Esophagus muscularis mucosa (tissue), 4 donors: ENCODE measurements around the gene DLGAP4. TPM values are rescaled to one million over a fixed set of nuclear protein-coding genes. Genes with fewer than 3 reads are reported as not detected.

Experiments used
- DNase-seq: peaks from one replicate; pipeline ENCODE4 v3.0.0-alpha.2; 2017; ENCODE audit errors: extremely low spot score
- H3K27ac ChIP-seq, 4 donors: fragments of 200-600 bp; sonication (generic); replicated peaks in 1 of 4; 1 replicate in 3 of 4; 2 replicates in 1 of 4; pipeline ENCODE4 v1.5.1; 2016 to 2019; ENCODE audit warnings: mild to moderate bottlenecking in 1 of 4
- H3K27me3 ChIP-seq, 4 donors: fragments of 200-600 bp; sonication (generic); one replicate each; pipeline versions ENCODE4 v1.5.1 to v1.6.0; 2016 to 2019
- H3K36me3 ChIP-seq, 4 donors: fragments of 200-600 bp; sonication (generic); one replicate each; pipeline ENCODE4 v1.5.1; 2016 to 2019
- H3K4me1 ChIP-seq, 4 donors: fragments of 200-600 bp; sonication (generic); one replicate each; pipeline ENCODE4 v1.5.1; 2016 to 2019
- H3K4me3 ChIP-seq, 4 donors: fragments of 200-600 bp; sonication (generic); 1 replicate in 2 of 4; 2 replicates in 2 of 4; pipeline ENCODE4 v1.5.1; 2016 to 2019; ENCODE audit warnings: mild to moderate bottlenecking in 4 of 4, moderate library complexity in 1 of 4
- H3K9me3 ChIP-seq, 4 donors: fragments of 200-600 bp; sonication (generic); 1 replicate in 3 of 4; 2 replicates in 1 of 4; pipeline ENCODE4 v1.5.1; 2016 to 2019
- CTCF ChIP-seq, 3 experiments: fragments of 200-600 bp in 2 of 3; fragments of 450-650 bp in 1 of 3; sonication (generic) in 2 of 3; IDR thresholded peaks; one replicate each; pipeline ENCODE4 v1.5.1; 2017 to 2019; ENCODE audit warnings: antibody characterized with exemption in 3 of 3, mild to moderate bottlenecking in 2 of 3, moderate library complexity in 1 of 3
- EP300 ChIP-seq: sonication (generic); formaldehyde crosslinking; IDR thresholded peaks from one replicate; pipeline ENCODE4 v1.6.1; 2017; ENCODE audit warnings: antibody characterized with exemption
- POLR2A ChIP-seq: fragments of 450-650 bp; IDR thresholded peaks from one replicate; pipeline ENCODE4 v1.6.1; 2017; ENCODE audit warnings: antibody characterized with exemption, moderate library complexity, mild to moderate bottlenecking, low read depth
- POLR2AphosphoS5 ChIP-seq, 2 donors: sonication (generic); formaldehyde crosslinking; IDR thresholded peaks; one replicate each; pipeline ENCODE4 v1.6.1; 2017; ENCODE audit warnings: antibody characterized with exemption in 2 of 2
- WGBS: methylation state at CpG from one replicate; pipeline ENCODE4 v1.1.5; 2018; 5-methylcytosine and 5-hydroxymethylcytosine counted together
- intact Hi-C: fragments of 100-400 bp; cut with DNase I; formaldehyde crosslinking; loops from one replicate; pipeline ENCODE4 v1.15.1; 2023
- total RNA-seq, 4 donors: library from RNA; depleted of rRNA; stranded (reverse); fragments of >200 nt; gene quantifications; one replicate each; pipeline versions ENCODE4 v1.1.0 to v1.2.1, GENCODE V29; 2016

Gene DLGAP4
- total RNA-seq, 4 donors from 2014 or later = 43.6 to 90.0 (median 48.8) TPM

GRCh38 chr20:36499723-36500501 lies 193.8 kb downstream of the DLGAP4 start:
- no peaks in the 10 kb centered on the region for H3K9me3 ChIP-seq
- H3K27me3 ChIP-seq = no peaks in the 10 kb centered on the region
- WGBS = 85% methylated on average over 27 of the region's 31 CpGs
- intact Hi-C loops = no loop called here
- H3K4me1 ChIP-seq = peaks cover 26 to 51% (median 33%) of the 10 kb centered on the region in 4 donors
- no peak for TF ChIP-seq POLR2A
- no peak for TF ChIP-seq CTCF (IDR thresholded peaks at IDR 0.05)
- no peak for TF ChIP-seq POLR2AphosphoS5 (IDR thresholded peaks at IDR 0.05)
- no peak for TF ChIP-seq EP300
- peaks cover 41 to 91% (median 75%) of the 10 kb centered on the region in 4 donors for H3K36me3 ChIP-seq
- no peak overlapping the region for H3K4me3 ChIP-seq
- no peak for DNase-seq
- H3K27ac ChIP-seq = peak overlapping the region in 1 of 4 donors; percentile 37

GRCh38 chr20:36501367-36502006 lies 195.3 kb downstream of the DLGAP4 start:
- H3K36me3 ChIP-seq = peaks cover 48 to 99% (median 85%) of the 10 kb centered on the region in 4 donors
- WGBS = 76% methylated on average over 3 of the region's 3 CpGs
- H3K9me3 ChIP-seq = no peaks in the 10 kb centered on the region
- intact Hi-C loops = no loop called here
- H3K27me3 ChIP-seq = no peaks in the 10 kb centered on the region
- DNase-seq = no peak
- TF ChIP-seq EP300 (no peak), CTCF (IDR thresholded peaks at IDR 0.05) (no peak), POLR2A (no peak), POLR2AphosphoS5 (IDR thresholded peaks at IDR 0.05) (no peak)
- peak overlapping the region in 1 of 4 donors; percentile 49 for H3K27ac ChIP-seq
- no peak overlapping the region for H3K4me3 ChIP-seq
- H3K4me1 ChIP-seq = peaks cover 17 to 35% (median 23%) of the 10 kb centered on the region in 4 donors

GRCh38 chr20:36504295-36504694 lies 198.2 kb downstream of the DLGAP4 start:
- no peak overlapping the region for H3K4me3 ChIP-seq
- H3K4me1 ChIP-seq = peaks cover 2 to 17% (median 11%) of the 10 kb centered on the region in 4 donors
- H3K36me3 ChIP-seq = peaks cover 29 to 99% (median 81%) of the 10 kb centered on the region in 4 donors
- DNase-seq = no peak
- peak in 1 of 3 experiments; percentile 12 for TF ChIP-seq CTCF (IDR thresholded peaks at IDR 0.05)
- no peak for TF ChIP-seq POLR2A
- no peak for TF ChIP-seq EP300
- intact Hi-C loops = no loop called here
- no peaks in the 10 kb centered on the region for H3K27me3 ChIP-seq
- peak overlapping the region in 1 of 4 donors; percentile 32 for H3K27ac ChIP-seq
- WGBS = 91% methylated on average over 4 of the region's 4 CpGs
- H3K9me3 ChIP-seq = no peaks in the 10 kb centered on the region

- WGBS = 42% methylated on average over 1 of the region's 1 CpG
- Histone ChIP-seq H3K9me3 (no peaks in the 10 kb centered on the region), H3K4me1 (peaks cover 0 to 17% (median 11%) of the 10 kb centered on the region in 4 donors), H3K4me3 (no peak overlapping the region), H3K27me3 (no peaks in the 10 kb centered on the region), H3K27ac (no peak overlapping the region), H3K36me3 (peaks cover 16 to 99% (median 80%) of the 10 kb centered on the region in 4 donors)
- DNase-seq = no peak
- intact Hi-C loops = no loop called here
- TF ChIP-seq POLR2A (no peak), CTCF (IDR thresholded peaks at IDR 0.05) (peak; percentile 35 to 50 (median 46))
Measured at GRCh38 chr20:36506253-36506652, 200.1 kb downstream of the DLGAP4 start.
